Germinal center (tissue), 1 donor: ENCODE data around the gene GRIK4.

ENCODE experiments used
- DNase-seq: peaks from one replicate; pipeline ENCODE4 v3.0.0; 2012; ENCODE audit warnings: mixed read lengths, low spot score

Gene GRIK4

GRCh38 chr11:120918257-120918656 lies 406.7 kb downstream of the GRIK4 start:
- no peak for DNase-seq

DNA sequence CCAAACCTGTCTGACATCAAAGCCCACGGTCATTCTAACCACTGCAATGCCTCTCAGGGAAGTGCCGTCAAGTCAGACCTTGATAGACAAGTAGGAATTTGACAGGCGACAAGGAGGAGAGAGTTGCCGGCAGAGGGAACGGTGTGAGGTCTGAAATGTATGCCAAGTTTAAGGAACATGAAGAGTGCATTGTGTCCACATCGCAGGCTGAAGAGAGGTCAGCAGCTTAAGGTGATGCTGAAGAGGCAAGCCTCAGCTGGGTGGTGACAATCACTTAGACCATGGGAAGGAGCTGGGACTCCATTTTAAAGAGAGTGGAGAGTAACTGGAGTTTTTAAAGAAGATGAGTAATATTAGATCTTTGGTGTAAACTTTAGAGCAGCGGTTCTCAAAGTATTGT lies 407.5 kb downstream of the GRIK4 start:
- no peak for DNase-seq

DNA sequence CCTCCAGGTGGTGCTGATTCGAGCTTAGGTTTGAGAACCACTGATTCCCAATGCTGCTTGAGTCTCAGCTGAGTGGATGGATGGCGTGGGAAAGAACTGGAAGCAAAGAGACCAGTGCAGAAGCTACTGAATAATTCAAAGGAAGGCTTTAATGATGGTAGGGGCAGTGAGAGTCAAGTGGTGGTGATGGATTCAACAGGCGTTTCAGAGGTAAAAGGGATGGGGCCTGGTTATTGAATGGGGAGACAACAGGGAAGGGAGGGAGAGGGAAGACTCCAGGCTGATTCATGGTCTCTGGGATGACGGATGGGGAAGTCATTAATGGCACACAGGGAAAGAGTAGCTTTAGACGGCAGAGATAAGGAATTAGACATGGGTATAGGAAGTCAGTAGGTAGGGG lies 408.0 kb downstream of the GRIK4 start:
- DNase-seq = no peak

DNA sequence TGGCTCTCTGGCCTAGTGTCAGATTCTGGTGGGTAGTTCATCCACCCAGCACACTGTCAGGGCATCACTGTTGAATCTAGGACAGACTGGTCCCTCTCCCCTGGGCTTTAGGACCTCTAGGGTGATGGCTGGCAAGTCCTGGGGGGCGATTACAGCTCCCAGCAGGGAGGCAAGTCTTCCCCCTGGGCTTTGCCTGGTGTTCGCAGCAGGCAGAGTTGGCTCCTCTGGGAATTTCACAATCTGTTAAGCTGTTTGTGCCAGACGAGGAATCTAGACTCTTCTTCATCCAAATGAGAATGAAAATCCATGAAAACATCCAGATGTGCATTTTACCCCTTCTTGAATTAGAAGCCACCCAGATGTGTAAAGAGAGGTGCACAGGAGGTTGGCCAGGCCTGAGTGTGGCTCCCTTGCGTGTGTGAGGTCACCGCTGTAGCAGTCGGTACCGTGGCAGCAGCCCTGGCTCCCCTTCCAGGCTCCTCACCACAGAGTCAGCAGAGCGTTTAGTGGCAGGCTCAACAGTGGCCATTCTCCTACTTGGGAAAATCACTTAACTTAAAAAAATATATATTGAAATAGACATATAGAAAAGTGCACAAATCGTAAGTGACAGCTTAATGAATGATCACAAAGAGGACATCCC lies 412.4 kb downstream of the GRIK4 start:
- no peak for DNase-seq

DNA sequence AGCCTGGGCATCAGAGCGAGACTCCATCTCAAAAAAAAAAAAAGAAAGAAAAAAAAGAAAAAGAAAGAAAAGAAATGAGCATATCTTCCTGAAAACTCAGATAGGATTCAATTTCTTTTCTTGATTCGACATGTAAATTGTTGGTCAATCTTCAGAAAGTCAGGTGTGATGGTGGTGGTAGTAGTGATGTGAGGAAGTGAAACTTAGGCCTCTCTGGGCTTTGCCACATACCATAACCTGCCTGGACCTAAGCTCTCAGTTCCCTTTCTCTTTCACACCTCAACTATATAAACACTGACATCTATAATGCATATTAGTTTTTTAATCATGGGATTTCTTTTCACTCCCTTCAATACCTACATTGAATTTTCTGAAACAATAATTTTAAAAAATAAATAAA lies 414.4 kb downstream of the GRIK4 start:
- DNase-seq = peak; percentile 69

GRCh38 chr11:120928627-120929026 lies 417.1 kb downstream of the GRIK4 start:
- DNase-seq = no peak

GRCh38 chr11:120929090-120929489 lies 417.5 kb downstream of the GRIK4 start:
- DNase-seq = no peak

DNA sequence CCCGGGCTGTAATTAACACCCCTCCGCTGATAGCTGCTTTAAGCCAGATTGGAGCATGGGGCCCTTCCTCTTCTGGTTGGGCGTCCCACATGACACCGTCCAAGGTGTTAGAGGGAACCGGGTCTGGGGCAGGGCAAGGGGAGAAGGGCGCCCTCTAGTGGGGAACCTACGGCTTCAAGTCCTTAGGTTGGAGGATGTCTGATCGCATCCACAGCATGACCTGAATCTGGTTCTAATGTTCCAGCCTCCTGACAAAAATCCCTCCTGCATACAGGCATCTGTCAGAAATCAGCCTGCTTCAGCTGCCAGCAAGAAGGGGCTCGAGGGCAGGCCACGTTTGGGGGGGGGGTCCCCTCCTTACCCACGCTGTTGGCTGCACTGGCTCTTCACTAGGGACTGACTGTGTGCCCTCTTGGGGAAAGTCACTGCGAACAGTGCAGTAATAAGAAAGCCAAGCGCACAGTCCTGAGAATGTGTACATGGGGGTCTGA lies 418.2 kb downstream of the GRIK4 start:
- peak; percentile 64 for DNase-seq

DNA sequence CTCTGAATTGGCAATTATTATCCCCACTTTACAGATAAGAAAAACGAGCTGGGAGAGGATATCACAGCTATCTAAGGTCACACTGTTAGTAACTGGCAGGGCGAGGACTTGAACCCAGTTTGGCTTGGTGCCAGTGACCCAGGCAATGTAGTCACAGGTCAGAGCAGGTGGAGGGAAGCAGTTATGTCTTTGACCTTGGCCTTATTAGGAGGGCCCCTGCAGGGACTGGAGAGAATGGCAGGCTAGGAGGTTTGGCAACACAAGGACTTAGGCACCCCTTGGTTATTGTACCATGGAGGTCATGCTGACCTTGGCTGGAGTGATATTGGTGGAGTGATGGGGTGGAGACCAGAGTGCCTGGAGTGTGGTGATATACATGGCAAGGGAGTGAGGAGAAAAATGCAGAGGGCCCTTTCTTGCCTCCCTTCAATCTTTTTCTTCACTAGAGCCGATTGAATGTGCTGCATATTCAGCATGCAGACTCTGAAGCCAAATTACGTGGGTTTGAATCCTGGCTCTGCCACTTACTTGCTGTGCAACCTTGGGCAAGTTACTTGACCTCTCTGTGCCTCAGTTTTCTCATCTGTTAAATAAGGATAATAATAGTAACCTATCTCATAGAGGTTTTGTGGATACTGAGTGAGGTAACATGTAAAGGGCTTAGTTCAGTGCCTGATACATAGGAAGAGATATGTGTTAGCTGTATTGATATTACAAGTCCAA lies 419.7 kb downstream of the GRIK4 start:
- no peak for DNase-seq

DNA sequence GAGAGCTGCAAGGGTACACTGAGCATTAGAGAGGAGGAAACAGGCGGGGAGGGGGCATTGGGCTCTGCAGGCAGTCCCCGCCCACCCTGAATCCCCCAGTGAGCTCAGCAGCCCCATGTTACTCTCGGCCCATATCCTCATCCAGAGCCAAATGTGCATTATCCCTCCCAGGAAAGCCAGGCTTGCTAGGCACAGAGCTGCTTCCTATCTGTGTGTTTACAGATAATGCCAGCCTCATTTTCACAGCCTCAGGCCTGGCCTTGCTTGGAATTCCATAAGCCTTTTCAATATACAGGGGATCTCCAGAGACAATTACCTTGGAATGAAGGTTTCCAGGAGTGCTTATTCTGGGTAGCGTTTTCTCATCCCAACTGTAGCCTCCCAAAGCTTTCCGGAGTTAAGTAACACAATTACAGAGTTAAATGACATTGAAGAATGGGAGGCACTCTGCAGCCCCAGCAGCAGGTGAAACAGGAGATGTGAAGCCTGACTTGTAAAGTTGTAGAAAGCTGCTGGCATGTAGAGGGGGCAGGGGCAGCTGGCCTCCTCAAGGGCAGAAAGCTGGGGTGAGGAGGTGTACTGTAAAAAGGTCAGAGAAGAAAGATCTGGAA lies 420.9 kb downstream of the GRIK4 start:
- no peak for DNase-seq

DNA sequence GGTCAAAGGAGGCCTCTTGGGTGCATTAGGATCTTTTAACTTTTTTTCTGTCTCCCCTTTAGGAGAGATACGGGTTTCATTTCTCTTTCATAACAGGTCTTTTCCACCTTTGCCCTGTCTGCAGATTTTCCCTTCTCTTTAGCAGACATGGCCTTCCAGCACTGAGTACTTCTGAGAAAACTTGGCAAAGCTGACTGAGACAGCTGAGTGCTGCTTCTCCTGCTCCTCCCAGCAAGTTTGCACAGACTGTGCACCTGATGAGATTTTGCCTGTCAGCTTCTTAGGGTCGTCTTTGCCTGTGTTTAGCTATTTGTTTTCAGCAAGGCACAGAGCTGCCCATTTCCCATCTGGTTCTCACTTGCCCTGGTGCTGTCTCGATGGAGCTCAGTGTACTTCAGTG lies 424.8 kb downstream of the GRIK4 start:
- no peak for DNase-seq

GRCh38 chr11:120937501-120937900 lies 426.0 kb downstream of the GRIK4 start:
- no peak for DNase-seq

- no peak for DNase-seq
Measured at GRCh38 chr11:120938260-120938659, 426.7 kb downstream of the GRIK4 start.

DNA sequence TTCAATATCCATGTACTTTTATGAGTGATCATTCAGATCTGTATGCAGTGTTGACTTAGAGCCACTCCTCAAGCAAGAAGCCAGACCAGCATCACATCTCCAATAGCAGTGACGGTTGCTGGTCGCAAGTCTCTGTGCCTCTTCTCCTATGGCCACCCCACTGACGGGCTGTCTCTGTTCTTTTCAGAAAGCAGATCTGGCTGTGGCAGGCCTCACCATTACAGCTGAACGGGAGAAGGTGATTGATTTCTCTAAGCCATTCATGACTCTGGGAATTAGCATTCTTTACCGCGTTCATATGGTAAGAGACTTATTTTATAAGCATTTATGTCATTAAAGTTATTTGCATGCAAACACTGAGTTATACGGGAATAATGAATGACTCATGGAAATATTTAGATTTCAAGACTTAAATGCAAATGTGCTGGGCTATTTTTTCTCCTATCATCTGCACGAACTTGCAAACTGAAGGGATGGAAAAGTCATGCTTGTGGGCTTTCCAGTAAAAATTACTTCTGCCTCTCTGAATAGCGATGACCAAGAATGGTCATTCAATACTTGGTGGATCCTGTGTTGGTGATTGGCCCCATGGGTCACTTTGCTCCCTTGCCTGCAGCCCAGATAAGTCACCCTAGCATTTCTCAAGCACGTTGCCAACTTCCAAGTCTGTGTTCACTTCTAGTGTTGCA lies 428.8 kb downstream of the GRIK4 start:
- no peak for DNase-seq

- no peak for DNase-seq
Measured at GRCh38 chr11:120941000-120941399, 429.5 kb downstream of the GRIK4 start.

DNA sequence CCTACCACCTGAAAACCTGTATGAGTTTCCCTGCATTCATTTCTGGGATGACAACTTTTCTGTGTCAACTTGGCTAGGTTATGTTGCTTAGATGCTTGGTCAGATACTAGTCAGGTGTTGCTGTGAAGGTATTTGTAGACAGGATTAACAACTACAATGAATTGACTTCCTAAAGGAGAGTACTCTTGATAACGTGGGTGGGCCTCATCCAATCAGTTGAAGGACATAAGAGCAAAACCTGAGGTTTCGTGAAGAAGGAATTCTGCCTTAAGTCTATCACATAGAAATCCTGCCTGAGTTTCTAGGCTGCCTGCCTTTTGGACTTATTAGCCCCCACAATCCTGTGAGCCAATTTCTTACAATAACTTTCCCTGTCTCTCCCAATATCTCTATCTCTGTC lies 431.2 kb downstream of the GRIK4 start:
- DNase-seq = no peak

GRCh38 chr11:120945042-120945441 lies 433.5 kb downstream of the GRIK4 start:
- DNase-seq = no peak

DNA sequence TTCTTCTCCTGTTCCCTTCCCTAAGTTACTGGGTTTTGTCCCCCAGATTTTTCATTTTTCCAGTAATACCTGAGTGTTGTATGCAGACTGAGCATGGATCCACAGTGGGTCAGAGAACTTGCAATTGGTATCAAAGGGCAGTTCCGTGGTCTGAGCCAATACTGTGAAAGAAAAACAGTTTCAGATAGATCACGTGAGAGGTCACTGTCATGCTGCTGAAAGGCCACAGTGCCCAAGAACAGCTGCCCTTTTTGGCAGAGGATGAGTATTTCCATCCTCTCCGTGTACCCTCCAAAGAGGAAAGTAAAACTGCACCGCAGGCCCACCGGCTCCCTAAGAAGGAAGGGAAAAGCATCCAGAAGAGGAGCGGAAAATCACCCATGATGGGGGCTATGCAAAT lies 439.3 kb downstream of the GRIK4 start:
- no peak for DNase-seq

DNA sequence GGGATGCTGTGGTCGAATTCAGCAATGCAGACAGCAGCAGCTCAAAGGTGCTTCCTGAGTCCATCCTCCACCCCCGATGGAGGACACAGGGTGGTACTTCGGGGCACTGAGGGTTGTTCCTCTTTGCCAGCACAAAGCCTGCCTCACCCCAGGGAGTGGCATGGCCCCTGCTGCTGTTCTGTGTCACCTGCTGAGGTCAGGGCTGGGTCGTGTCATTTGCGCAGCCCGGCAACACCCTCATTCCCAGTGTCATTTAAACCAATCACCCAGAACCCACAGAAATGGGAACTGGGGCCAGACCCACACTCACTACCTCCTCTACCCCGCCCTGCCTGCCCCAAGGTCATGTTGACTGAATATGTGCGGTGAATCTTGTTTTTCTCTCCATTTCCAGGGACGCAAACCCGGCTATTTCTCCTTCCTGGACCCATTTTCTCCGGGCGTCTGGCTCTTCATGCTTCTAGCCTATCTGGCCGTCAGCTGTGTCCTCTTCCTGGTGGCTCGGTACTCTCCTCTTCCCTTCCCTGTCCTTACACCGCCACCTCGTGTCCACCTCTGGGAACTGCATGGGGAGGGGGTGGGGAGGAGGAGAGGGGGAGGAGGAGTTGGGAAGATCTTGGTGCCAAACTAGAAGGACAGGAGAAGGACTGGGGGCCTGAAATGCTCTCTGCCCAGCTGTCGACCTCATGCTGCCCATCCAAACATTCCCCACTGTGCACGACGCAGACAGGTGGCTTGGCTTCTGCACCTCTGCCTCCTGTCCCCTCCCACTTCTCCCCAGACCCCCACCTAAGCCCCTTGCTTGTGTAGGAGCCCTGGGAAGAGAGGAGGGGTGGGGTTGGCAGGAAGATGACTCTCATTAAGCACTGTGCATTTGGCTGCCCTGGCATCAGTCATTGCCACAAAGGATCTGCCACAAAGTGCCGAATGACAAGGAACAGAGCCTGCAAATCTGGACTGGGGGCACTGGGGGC lies 441.2 kb downstream of the GRIK4 start:
- DNase-seq = peak; percentile 64

GRCh38 chr11:120954381-120954780 lies 442.8 kb downstream of the GRIK4 start:
- DNase-seq = no peak

- no peak for DNase-seq
Measured at GRCh38 chr11:120956710-120957495, 445.4 kb downstream of the GRIK4 start.
